GM19395 (cell line): ENCODE measurements around the gene SLC7A14.

ENCODE experiments used
- ATAC-seq: cut with Tn5 transposase; IDR thresholded peaks from one replicate; pipeline ENCODE4 v1.9.1; 2021; ENCODE audit warnings: mild to moderate bottlenecking, moderate library complexity; ENCODE audit not compliant: unreplicated experiment

Gene SLC7A14

GRCh38 chr3:170473358-170473757, 112.5 kb downstream of the SLC7A14 start:
- ATAC-seq = no peak

GRCh38 chr3:170471149-170471548, 114.7 kb downstream of the SLC7A14 start:
- no peak for ATAC-seq

GRCh38 chr3:170470063-170471016, 115.5 kb downstream of the SLC7A14 start:
- ATAC-seq = no peak

- ATAC-seq = no peak
Observed at GRCh38 chr3:170469151-170470062, 116.5 kb downstream of the SLC7A14 start.

GRCh38 chr3:170467571-170468147, 118.2 kb downstream of the SLC7A14 start:
- ATAC-seq = no peak

GRCh38 chr3:170467007-170467406, 118.9 kb downstream of the SLC7A14 start:
- ATAC-seq = no peak

GRCh38 chr3:170465955-170466354, 119.9 kb downstream of the SLC7A14 start:
- ATAC-seq = no peak

- ATAC-seq = no peak
Observed at GRCh38 chr3:170463011-170463410, 122.9 kb downstream of the SLC7A14 start.

GRCh38 chr3:170458285-170458684, 127.6 kb downstream of the SLC7A14 start:
- ATAC-seq = no peak

GRCh38 chr3:170454509-170454908, 131.4 kb downstream of the SLC7A14 start:
- no peak for ATAC-seq

GRCh38 chr3:170450039-170450438, 135.8 kb downstream of the SLC7A14 start:
- ATAC-seq = no peak

GRCh38 chr3:170448584-170448983, 137.3 kb downstream of the SLC7A14 start:
- no peak for ATAC-seq

GRCh38 chr3:170443457-170443856, 142.4 kb downstream of the SLC7A14 start:
- no peak for ATAC-seq

- no peak for ATAC-seq
Observed at GRCh38 chr3:170442947-170443346, 142.9 kb downstream of the SLC7A14 start.

- no peak for ATAC-seq
Observed at GRCh38 chr3:170441412-170441811, 144.5 kb downstream of the SLC7A14 start.

GRCh38 chr3:170440344-170440743, 145.5 kb downstream of the SLC7A14 start:
- no peak for ATAC-seq

- ATAC-seq = no peak
Observed at GRCh38 chr3:170438836-170439235, 147.0 kb downstream of the SLC7A14 start.

- no peak for ATAC-seq
Observed at GRCh38 chr3:170437696-170438407, 148.0 kb downstream of the SLC7A14 start.

GRCh38 chr3:170437176-170437575, 148.7 kb downstream of the SLC7A14 start:
- ATAC-seq = no peak

- ATAC-seq = no peak
Observed at GRCh38 chr3:170436697-170437096, 149.2 kb downstream of the SLC7A14 start.

GRCh38 chr3:170432416-170432815, 153.5 kb downstream of the SLC7A14 start:
- no peak for ATAC-seq
